IPS-18a (cell line): ENCODE data around the gene CCRL2.
"Not testable (repeated sequence)": the region's sequence is repeated elsewhere in the genome, so short reads cannot be mapped to it uniquely, and the experiment has no call there.

Experiments used
- H3K27ac ChIP-seq: one replicate; pipeline ENCODE4 v1.5.1; 2013; ENCODE audit warnings: low read length
- H3K27me3 ChIP-seq: one replicate; pipeline ENCODE4 v1.6.1; 2013; ENCODE audit warnings: mild to moderate bottlenecking, low read length; ENCODE audit not compliant: control insufficient read depth, insufficient read depth
- H3K36me3 ChIP-seq: one replicate; pipeline ENCODE4 v1.6.1; 2013; ENCODE audit warnings: low read depth, low read length; ENCODE audit not compliant: control insufficient read depth
- H3K4me1 ChIP-seq: one replicate; pipeline ENCODE4 v1.6.1; 2013; ENCODE audit warnings: low read depth, low read length; ENCODE audit not compliant: control insufficient read depth
- H3K4me3 ChIP-seq: one replicate; pipeline ENCODE4 v1.5.1; 2013; ENCODE audit warnings: low read length
- H3K9ac ChIP-seq: one replicate; pipeline ENCODE4 v1.6.1; 2013; ENCODE audit warnings: mild to moderate bottlenecking, low read length, moderate library complexity
- H3K9me3 ChIP-seq: one replicate; pipeline ENCODE4 v1.6.1; 2013; ENCODE audit warnings: low read depth, low read length; ENCODE audit not compliant: control insufficient read depth

CCRL2 gene

GRCh38 chr3:46422617-46423016, 15.6 kb downstream of the CCRL2 start:
- Histone ChIP-seq H3K4me3 (no peak overlapping the region), H3K36me3 (no peaks in the 10 kb centered on the region), H3K4me1 (no peaks in the 10 kb centered on the region), H3K27me3 (no peaks in the 10 kb centered on the region), H3K9me3 (no peaks in the 10 kb centered on the region), H3K9ac (no peak overlapping the region), H3K27ac (no peak overlapping the region)

- Histone ChIP-seq H3K27me3 (no peaks in the 10 kb centered on the region), H3K4me1 (no peaks in the 10 kb centered on the region)
These were observed 16.5 kb downstream of the CCRL2 start for GRCh38 chr3:46423588-46423987.

GRCh38 chr3:46426476-46426875, 19.4 kb downstream of the CCRL2 start:
- not testable (repeated sequence) for H3K27ac ChIP-seq, H3K9me3 ChIP-seq, H3K9ac ChIP-seq, H3K4me3 ChIP-seq, H3K4me1 ChIP-seq, H3K27me3 ChIP-seq, H3K36me3 ChIP-seq

More at GRCh38 chr3:46423588-46423987, 16.5 kb downstream of the CCRL2 start:
- no peak overlapping the region for H3K4me3 ChIP-seq
- H3K9me3 ChIP-seq, result no peaks in the 10 kb centered on the region
- no peak overlapping the region for H3K27ac ChIP-seq
- no peak overlapping the region for H3K9ac ChIP-seq
- no peaks in the 10 kb centered on the region for H3K36me3 ChIP-seq

- not testable (repeated sequence) for H3K9me3 ChIP-seq, H3K9ac ChIP-seq, H3K4me3 ChIP-seq, H3K36me3 ChIP-seq, H3K27ac ChIP-seq, H3K27me3 ChIP-seq, H3K4me1 ChIP-seq
These were observed 20.3 kb downstream of the CCRL2 start for GRCh38 chr3:46427404-46427803.

GRCh38 chr3:46427916-46428833, 21.1 kb downstream of the CCRL2 start:
- Histone ChIP-seq H3K27ac (no peak overlapping the region), H3K4me3 (no peak overlapping the region), H3K9ac (no peak overlapping the region)

GRCh38 chr3:46429250-46429649, 22.2 kb downstream of the CCRL2 start:
- no peak overlapping the region for H3K27ac ChIP-seq
- no peaks in the 10 kb centered on the region for H3K36me3 ChIP-seq
- H3K4me1 ChIP-seq, result no peaks in the 10 kb centered on the region
- peaks cover 3% of the 10 kb centered on the region for H3K9me3 ChIP-seq
- no peak overlapping the region for H3K9ac ChIP-seq
- no peaks in the 10 kb centered on the region for H3K27me3 ChIP-seq
- no peak overlapping the region for H3K4me3 ChIP-seq

More at GRCh38 chr3:46427916-46428833, 21.1 kb downstream of the CCRL2 start:
- H3K27me3 ChIP-seq, result no peaks in the 10 kb centered on the region
- no peaks in the 10 kb centered on the region for H3K4me1 ChIP-seq
- peaks cover 3% of the 10 kb centered on the region for H3K9me3 ChIP-seq
- H3K36me3 ChIP-seq, result no peaks in the 10 kb centered on the region

GRCh38 chr3:46429671-46430070, 22.6 kb downstream of the CCRL2 start:
- no peaks in the 10 kb centered on the region for H3K36me3 ChIP-seq
- no peaks in the 10 kb centered on the region for H3K4me1 ChIP-seq
- H3K4me3 ChIP-seq, result no peak overlapping the region
- H3K9me3 ChIP-seq, result peaks cover 3% of the 10 kb centered on the region
- H3K27me3 ChIP-seq, result no peaks in the 10 kb centered on the region
- H3K9ac ChIP-seq, result no peak overlapping the region
- no peak overlapping the region for H3K27ac ChIP-seq

- not testable (repeated sequence) for H3K4me1 ChIP-seq, H3K27me3 ChIP-seq, H3K9ac ChIP-seq, H3K27ac ChIP-seq, H3K36me3 ChIP-seq, H3K9me3 ChIP-seq, H3K4me3 ChIP-seq
These were observed 23.8 kb downstream of the CCRL2 start for GRCh38 chr3:46430879-46431278.

- H3K27me3 ChIP-seq, H3K36me3 ChIP-seq, H3K9ac ChIP-seq, H3K4me1 ChIP-seq, H3K27ac ChIP-seq, H3K4me3 ChIP-seq, H3K9me3 ChIP-seq: not testable (repeated sequence)
These were observed 24.8 kb downstream of the CCRL2 start for GRCh38 chr3:46431905-46432304.

- H3K27me3 ChIP-seq, H3K9ac ChIP-seq, H3K4me1 ChIP-seq: not testable (repeated sequence)
These were observed 26.1 kb downstream of the CCRL2 start for GRCh38 chr3:46433118-46433517.

GRCh38 chr3:46433841-46434240, 26.8 kb downstream of the CCRL2 start:
- peaks cover 3% of the 10 kb centered on the region for H3K9me3 ChIP-seq
- no peaks in the 10 kb centered on the region for H3K4me1 ChIP-seq
- H3K9ac ChIP-seq, result no peak overlapping the region
- H3K27me3 ChIP-seq, result no peaks in the 10 kb centered on the region
- no peak overlapping the region for H3K4me3 ChIP-seq
- no peak overlapping the region for H3K27ac ChIP-seq
- H3K36me3 ChIP-seq, result no peaks in the 10 kb centered on the region

More at GRCh38 chr3:46433118-46433517, 26.1 kb downstream of the CCRL2 start:
- H3K4me3 ChIP-seq, H3K9me3 ChIP-seq, H3K27ac ChIP-seq, H3K36me3 ChIP-seq: not testable (repeated sequence)

- H3K27me3 ChIP-seq, result no peaks in the 10 kb centered on the region
- H3K9ac ChIP-seq, result no peak overlapping the region
- no peak overlapping the region for H3K27ac ChIP-seq
- no peaks in the 10 kb centered on the region for H3K36me3 ChIP-seq
- H3K9me3 ChIP-seq, result peaks cover 3% of the 10 kb centered on the region
- no peaks in the 10 kb centered on the region for H3K4me1 ChIP-seq
- H3K4me3 ChIP-seq, result no peak overlapping the region
These were observed 28.1 kb downstream of the CCRL2 start for GRCh38 chr3:46435081-46435726.
